ENCODE measurements around the gene LMAN1L. TPM values are rescaled to one million over a fixed set of nuclear protein-coding genes. Genes with fewer than 3 reads are reported as not detected.
"Not testable (repeated sequence)": the region's sequence is repeated elsewhere in the genome, so short reads cannot be mapped to it uniquely, and the experiment has no call there.

LMAN1L gene
- total RNA-seq, 1 donor from 2014 or later, result not detected

DNA sequence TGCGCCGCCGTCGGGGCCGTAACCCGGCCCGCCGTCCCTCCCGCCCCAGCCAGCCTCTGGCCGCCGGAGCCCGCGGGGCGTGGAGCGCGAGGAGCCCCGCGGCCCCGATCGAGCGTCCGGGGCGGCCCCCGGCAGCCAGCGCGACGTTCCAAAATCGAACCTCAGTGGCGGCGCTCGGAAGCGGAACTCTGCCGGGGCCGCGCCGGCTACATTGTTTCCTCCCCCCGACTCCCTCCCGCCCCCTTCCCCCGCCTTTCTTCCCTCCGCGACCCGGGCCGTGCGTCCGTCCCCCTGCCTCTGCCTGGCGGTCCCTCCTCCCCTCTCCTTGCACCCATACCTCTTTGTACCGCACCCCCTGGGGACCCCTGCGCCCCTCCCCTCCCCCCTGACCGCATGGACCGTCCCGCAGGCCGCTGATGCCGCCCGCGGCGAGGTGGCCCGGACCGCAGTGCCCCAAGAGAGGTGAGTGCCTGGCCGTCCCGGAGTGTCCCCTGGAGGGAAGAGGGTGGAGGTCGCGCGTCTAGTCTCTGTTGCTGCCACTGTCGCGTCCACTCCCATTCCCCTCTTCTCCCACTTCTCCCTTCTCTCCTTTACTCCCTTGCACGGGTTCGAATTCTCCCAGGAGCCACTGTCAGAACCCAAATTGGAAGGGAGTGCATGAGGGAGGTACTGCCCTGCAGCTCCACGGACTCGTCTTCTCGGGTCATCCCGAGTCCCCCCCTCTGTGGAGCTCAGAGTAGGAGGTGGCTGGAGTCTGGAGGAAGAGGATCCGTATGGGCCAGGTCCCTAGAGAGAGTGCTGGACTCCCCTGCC, 30.2 kb upstream of the LMAN1L start:
- DNase-seq (ENCODE audit: low read depth, low spot score), result no peak

- DNase-seq (ENCODE audit: low read depth, low spot score), result no peak
These were observed 29.4 kb upstream of the LMAN1L start for GRCh38 chr15:74783072-74783807.

DNA sequence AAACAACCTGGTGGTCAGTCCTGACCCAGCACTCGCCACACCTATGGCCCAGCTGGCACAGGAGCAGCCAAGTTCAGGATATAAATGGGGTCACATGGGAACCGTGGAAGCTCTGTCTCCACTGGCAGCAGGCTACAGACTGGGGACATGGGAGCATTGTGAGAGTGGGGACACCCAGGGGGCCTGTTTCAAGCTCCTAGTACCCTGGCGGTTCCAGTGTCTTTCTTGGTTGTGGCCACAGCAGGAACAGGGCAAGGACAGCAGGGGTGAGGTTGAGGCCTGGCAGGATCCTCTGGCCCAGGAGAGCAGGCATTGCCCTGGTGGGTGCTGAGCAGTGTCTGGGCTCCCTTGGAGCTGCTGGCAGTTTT, 28.8 kb upstream of the LMAN1L start:
- no peak for DNase-seq (ENCODE audit: low read depth, low spot score)

DNA sequence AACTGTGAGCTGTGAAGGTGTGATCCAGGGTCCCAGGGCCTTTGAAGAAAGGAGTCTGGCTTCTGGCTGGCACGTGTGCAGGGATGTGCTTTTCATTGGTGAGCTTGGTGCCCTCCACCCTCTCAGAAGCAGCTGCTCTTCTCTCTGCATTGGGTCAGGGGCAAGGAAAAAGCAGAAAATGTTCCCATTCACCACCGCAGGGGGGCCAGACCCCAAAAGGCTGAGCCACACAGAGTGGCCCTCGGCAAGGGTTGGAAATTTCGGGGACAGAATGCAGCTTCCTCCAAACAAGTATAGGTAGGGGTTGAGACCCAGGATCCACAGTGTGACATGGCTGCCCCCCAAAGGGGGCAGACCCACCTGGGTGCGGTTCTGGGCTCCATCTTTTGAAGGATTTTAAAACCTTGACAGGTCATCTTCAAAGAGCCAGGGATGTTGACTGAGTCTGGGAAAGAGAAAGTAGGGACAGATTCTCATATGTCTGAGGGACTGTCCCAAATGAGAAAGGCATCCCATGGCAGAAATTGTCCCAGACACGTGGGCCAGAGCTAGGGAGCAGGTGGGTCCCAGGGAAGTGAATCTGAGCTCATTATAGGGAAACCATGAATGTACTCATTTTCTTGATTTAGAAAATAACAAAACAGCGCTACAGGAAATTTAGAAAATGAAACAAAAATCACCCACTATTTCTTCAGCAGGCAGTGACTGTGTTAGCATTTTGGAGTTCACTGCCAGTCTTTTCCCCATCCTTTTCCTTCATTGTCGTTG, 28.0 kb upstream of the LMAN1L start:
- no peak for DNase-seq (ENCODE audit: low read depth, low spot score)

DNA sequence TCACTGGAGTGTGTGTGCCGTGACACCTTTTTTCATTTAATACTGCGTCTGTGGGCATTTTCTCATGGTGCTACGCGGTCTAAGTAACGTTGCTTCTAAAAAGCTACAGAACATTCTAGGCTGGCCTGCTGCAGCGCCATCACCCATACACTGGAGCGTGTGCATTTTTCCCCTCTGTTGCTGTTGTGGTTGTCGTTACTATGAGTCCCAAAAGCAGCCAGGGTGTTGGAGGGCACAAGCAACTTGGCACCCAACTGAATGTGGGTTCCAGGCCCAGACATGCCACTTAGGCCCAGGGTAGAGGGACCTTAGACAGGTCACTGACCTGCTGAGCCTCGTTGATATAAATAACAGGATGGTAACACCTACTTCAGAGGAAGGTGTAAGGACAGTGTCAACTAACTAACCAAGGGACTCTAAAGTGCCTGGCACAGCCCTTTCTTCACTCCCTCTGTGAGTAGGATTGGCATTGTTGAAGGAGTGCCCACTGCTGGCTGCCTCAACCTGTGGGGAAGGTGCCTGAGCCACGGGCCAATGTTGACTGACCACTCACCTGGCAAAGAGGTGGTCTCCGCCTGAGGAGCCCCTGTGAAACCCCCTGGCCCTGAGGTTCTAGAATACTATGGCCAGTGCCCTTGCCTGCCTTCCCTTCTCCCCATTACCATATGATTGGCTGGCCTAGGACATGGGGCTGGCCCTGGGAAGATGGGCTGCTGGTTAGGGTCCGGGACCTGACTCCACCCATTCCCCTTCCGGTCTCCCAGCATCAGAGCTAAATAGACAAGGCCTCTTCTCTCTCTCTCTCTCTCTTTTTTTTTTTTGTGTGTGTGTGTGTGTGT, 27.2 kb upstream of the LMAN1L start:
- no peak for DNase-seq (ENCODE audit: low read depth, low spot score)

DNA sequence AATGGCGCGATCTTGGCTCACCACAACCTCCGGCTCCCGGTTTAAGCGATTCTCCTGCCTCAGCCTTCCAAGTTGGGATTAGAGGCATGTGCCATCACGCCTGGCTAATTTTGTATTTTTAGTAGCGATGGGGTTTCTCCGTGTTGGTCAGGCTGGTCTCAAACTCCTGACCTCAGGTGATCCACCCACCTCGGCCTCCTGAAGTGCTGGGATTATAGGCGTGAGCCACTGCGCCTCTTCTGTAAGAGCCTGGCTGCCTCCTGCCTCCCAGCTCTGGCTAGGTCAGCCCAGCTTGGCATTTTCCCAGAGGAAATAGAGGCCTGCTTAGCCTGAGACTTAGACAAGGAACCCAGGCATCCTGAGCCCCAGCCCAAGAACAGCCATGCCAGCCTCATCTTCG, 26.6 kb upstream of the LMAN1L start:
- not testable (repeated sequence) for DNase-seq (ENCODE audit: low read depth, low spot score)

GRCh38 chr15:74786551-74787165, 26.0 kb upstream of the LMAN1L start:
- DNase-seq (ENCODE audit: low read depth, low spot score), result no peak

DNA sequence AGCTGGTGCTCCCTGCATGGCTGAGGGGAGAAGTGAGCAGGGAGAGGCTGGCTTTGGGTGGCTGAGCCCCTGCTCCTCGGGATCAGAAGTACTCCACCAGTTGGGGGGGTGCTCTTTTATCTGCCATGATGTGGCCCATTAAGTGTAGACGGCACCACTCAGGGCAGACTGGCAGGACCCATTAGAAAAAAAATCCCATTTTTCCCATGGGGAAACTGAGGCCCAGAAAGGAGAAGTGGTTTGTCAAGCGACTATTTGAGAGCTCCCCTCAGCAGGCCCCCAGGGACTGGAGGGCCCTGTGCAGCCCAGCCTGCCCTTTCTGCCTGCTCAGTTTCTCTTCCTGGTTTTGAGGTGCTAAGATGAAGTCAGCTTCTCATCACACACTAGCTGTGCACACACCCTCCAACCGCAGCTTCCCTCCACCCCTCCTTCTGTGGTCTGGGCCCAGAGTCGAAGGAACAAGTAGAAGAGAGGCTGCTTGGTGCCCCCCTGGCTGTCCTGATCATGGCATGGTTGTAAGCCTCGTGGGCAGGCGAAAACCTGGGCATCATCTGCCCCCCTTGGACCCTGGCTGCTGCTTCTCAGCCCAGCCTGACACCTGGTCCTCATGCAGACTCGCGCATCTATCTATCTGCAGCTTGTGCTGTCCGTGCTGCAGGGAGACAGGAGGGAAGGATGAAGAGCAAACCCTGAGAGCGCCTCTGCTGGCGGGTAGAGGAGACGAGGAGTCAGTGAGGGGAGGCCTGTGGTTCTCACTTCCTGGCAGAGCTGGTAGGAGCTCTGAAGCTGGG, 25.2 kb upstream of the LMAN1L start:
- no peak for DNase-seq (ENCODE audit: low read depth, low spot score)

DNA sequence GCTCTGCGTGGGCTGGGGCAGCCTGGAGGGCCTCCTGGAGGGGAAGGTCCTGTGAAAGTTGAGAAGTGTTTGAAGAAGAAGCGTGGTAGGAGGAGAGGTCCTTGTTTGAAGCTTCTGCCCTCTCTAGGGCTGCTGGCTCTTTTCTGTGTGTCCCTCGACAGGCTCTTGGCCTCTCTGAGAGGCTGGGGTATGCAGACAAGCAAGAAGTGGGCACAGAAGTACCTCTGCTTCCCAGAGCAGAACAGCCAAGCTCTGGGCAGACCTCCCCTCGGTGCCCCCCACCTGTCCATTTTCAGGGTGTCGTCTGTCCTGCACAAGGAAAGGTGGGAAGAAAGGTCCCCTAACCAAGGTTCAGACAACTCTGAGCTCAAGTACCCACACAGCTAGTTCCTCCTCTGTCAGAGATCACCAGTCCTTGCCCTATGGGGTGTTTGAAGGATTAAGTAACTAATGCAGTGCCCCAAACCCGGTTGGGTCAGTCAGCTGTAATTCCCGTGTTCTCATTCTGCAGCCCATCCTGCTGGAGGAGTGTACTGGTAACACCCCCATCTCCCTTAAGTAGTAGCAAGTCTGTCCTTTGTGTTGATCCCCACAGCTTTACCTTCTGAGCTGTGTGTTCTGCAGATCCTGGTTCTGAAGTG, 24.5 kb upstream of the LMAN1L start:
- no peak for DNase-seq (ENCODE audit: low read depth, low spot score)

- DNase-seq (ENCODE audit: low read depth, low spot score), result no peak
These were observed 23.9 kb upstream of the LMAN1L start for GRCh38 chr15:74788683-74789151.

DNA sequence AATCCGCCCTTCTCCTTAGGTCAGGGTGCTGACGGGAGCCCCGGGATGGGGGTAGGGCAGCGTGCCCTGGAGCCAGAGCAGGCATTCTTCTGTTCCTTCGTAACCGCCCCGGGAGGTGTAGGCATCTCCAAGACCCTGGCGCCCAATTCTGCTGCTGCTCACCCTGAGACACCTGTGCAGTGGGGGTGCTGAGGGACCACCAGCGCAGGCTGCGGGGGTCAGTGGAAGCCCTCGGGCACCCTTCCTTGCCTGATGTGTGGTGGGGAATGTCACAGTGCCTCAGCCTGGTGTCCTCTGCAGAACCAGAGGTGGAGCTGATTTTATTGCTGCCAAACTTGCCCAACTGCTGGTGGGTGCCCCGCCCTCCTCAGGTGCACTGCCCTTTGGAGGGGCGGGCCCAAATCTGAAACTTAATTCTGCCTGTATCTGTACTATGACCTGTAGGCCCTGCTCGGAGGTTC, 23.4 kb upstream of the LMAN1L start:
- no peak for DNase-seq (ENCODE audit: low read depth, low spot score)

DNA sequence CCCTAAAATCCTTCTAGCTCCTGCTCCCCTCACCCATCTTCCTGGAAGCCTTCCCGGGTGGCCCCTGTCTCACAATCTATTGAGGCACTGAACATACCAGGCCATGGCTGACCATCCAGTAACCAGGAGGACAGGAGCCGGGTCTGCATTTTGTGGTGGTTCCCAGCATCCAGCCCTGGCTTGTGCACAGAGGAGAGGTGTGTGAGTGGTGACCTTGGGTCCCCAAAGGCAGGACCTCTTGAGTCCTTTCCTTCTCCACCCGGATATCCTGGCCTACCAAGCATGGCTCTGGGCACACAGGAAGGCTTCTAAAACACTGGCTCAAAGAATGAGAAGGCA, 22.9 kb upstream of the LMAN1L start:
- DNase-seq (ENCODE audit: low read depth, low spot score), result no peak

GRCh38 chr15:74790080-74790916, 22.3 kb upstream of the LMAN1L start:
- DNase-seq (ENCODE audit: low read depth, low spot score), result no peak

- no peak for DNase-seq (ENCODE audit: low read depth, low spot score)
These were observed 21.6 kb upstream of the LMAN1L start for GRCh38 chr15:74791007-74791406.

- DNase-seq (ENCODE audit: low read depth, low spot score), result no peak
These were observed 21.0 kb upstream of the LMAN1L start for GRCh38 chr15:74791667-74792066.

DNA sequence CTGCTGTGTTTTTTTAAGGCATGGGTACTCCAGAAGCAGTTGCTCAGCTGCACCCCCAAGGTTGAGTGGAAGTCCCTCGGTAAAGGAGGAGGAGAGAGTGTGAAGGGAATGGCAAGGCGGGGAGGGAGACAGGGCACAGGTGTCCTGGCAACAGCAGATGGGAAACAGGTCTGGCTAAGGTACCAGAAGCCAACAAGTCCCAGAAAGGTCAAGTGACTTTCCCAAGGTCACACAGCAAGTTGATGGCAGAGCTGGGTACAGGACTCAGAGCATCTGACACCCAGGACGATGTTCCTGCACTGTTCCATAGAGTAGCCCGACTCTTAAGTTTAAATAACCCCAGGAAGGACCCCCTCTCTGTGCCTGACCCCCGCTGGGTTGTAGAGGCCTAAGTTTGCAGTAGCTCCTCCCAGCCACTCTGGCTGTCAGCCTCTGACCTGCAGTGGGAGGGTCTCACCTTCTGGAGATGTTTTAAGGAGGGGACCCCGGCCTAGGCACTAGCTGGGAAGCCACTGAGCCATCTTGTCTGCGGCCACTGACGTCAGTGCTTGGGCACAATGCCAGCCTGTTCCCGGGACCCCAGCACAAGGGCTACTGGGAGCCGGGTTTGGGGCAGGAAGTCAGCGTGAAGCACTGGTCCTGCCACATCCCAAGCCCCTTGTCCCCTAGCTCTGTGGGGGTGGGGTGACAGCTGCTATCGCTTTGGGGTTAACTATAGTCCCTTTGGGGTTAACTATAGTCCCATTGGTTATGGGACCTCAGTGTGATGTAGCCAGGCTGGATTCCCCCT, 20.2 kb upstream of the LMAN1L start:
- DNase-seq (ENCODE audit: low read depth, low spot score), result no peak

DNA sequence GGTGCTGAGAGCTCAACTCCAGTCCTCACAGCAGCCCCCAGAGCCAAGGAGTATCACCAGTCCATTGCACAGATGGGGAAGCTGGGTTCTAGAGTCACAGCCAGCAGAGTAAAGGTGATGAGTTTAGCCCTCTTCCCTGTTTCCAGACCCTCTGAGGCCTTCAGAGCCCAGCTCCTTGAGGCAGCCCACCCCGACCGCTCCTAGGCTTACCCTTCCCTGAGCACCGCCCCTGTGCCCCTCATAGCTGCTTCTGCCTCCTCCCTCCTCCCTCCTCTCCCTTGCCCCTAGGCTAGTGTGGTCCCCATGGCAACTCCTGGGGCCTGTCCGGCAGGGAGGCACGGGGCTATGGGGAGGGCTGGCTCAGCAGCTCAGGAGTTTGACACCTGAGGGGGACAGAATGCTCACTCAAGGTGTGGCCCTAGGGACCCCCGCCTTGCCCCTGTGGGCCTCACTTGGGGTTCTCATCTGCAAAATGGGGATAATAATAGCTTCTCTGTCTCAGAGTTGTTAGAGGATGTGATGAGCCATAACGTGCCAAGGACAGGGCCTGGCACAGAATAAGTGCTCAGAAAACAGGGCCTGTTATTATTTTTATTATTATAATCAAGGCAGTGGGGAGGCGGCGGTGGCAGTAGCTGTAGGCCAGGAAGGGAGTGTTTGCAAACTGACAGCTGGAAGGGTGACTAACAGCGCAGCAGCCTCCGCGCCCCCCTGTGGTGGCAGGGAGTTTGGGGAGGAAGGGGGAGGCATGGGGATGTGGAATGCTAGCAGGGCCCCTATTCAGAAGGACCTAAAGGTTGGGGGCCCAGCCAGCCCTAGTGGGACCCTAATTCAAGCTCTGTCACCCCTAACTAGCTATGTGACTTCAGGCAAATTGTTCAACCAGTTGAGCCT, 19.3 kb upstream of the LMAN1L start:
- DNase-seq (ENCODE audit: low read depth, low spot score), result no peak
